Stomach (tissue), 4 donors: Measurements from ENCODE around the gene CFHR5.

Experiments used
- CTCF ChIP-seq, 7 experiments: fragments of 450-650 bp in 4 of 7; fragments of 200-600 bp in 3 of 7; sonication (generic) in 3 of 7; IDR thresholded peaks; one replicate each; pipeline ENCODE4 v1.5.1; 2016 to 2019; ENCODE audit warnings: antibody characterized with exemption in 7 of 7, control low read depth in 2 of 7, mild to moderate bottlenecking in 1 of 7
- POLR2A ChIP-seq, 4 donors: fragments of 450-650 bp; IDR thresholded peaks; one replicate each; pipeline ENCODE4 v1.6.1; 2016; ENCODE audit warnings: antibody characterized with exemption in 4 of 4, control low read depth in 2 of 4, mild to moderate bottlenecking in 1 of 4, moderate library complexity in 1 of 4
- POLR2AphosphoS5 ChIP-seq, 3 donors: sonication (generic); formaldehyde crosslinking; IDR thresholded peaks; one replicate each; pipeline ENCODE4 v1.6.1; 2016; ENCODE audit warnings: antibody characterized with exemption in 3 of 3

GRCh38 chr1:197024460-197024859, 47.1 kb downstream of the CFHR5 start:
- no peak for TF ChIP-seq CTCF (IDR thresholded peaks at IDR 0.05)
- no peak for TF ChIP-seq POLR2A (IDR thresholded peaks at IDR 0.05)
- no peak for TF ChIP-seq POLR2AphosphoS5 (IDR thresholded peaks at IDR 0.05)
